AG08396 (cell line): Measurements from ENCODE around the gene EDA.

Source experiments
- DNase-seq: peaks from one replicate; pipeline ENCODE4 v3.0.0; 2012; ENCODE audit warnings: low spot score, mixed read lengths

The EDA gene

GRCh38 chrX:70026851-70027200 lies 410.9 kb downstream of the EDA start:
- DNase-seq: no peak

- no peak for DNase-seq
Measured at GRCh38 chrX:70029863-70030262, 413.9 kb downstream of the EDA start.

DNA sequence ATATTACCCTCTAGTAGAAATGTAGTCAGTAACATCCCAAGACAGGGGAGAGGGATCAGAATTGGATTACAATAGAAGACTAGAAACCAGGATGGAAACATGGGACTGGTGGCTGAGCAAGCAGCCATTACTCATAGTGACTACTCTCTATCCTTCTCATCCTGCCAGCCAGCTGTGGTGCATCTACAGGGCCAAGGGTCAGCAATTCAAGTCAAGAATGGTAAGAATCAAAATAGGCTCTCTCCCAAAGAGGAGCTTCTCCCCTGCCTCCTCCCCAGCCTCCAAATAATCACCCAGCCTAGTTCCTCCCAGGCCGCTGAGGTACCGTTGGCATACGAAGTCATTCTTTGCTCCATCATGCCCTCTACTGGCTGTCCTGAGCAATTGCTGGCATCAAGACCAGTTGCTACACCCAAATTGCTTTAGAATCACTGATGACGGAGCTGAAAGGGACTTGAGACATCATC lies 414.4 kb downstream of the EDA start:
- DNase-seq: peak; percentile 67

DNA sequence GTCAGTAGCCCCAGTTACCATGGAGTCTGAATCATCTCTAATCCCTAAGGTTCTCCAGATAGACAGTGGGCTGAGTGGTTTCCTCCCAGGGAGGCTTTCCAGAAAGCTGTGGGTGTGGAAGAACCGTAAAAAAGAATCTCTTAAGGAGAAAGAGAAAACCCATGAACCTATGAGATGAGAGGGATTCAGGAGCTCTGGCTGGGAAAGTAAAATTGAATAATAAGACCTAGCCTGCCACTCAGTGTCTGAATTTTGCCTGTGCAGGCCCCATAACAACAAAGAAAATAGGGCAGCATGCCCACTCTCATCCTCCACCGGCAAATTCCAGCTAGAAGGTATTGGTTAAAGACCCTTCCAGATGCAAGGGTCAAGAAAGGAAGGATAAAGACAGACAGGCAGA lies 416.9 kb downstream of the EDA start:
- DNase-seq: no peak

GRCh38 chrX:70033348-70034051 lies 417.6 kb downstream of the EDA start:
- DNase-seq: peak; percentile 36

DNA sequence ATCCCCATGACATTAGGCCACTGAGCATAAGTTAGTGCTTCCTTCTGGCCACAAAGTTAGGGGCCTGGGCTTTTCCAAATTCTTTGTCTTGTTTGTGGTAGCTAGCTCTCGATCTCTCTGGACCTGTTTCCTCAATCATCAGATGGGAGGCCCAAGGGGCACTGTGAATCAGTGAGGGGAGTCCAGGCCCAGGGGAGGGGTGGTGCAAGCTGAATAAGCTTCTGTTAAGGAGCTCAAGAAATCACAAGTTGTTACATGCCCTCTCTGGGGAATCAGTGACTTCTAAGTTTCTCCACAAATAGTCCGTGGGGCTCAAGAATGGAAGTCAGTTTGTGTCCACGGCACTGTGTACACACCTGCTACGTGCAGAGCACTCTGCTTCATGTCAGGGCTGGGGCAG lies 418.7 kb downstream of the EDA start:
- no peak for DNase-seq

- no peak for DNase-seq
Measured at GRCh38 chrX:70038515-70038914, 422.6 kb downstream of the EDA start.

GRCh38 chrX:70038951-70039350 lies 423.0 kb downstream of the EDA start:
- no peak for DNase-seq

- no peak for DNase-seq
Measured at GRCh38 chrX:70039758-70040157, 423.8 kb downstream of the EDA start.

DNA sequence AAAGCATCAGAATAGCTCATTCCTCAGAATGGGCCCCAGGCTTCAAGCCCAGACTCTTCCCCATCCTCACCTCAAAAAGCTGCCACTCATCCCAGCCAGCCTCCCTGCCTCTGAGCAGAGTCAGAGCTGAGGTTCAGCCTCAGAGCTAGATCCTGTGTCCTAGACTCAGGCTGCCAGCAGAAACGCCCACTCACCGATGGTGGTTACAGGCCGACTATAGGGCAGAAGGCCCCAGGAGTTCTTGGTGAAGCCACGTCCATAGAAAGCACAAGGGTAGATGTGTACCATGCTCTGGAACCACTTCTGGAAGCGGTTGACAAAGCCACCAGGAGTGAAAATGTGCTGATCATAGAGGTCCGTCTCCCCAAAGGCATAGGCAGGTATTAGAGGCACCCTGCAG lies 426.1 kb downstream of the EDA start:
- no peak for DNase-seq

DNA sequence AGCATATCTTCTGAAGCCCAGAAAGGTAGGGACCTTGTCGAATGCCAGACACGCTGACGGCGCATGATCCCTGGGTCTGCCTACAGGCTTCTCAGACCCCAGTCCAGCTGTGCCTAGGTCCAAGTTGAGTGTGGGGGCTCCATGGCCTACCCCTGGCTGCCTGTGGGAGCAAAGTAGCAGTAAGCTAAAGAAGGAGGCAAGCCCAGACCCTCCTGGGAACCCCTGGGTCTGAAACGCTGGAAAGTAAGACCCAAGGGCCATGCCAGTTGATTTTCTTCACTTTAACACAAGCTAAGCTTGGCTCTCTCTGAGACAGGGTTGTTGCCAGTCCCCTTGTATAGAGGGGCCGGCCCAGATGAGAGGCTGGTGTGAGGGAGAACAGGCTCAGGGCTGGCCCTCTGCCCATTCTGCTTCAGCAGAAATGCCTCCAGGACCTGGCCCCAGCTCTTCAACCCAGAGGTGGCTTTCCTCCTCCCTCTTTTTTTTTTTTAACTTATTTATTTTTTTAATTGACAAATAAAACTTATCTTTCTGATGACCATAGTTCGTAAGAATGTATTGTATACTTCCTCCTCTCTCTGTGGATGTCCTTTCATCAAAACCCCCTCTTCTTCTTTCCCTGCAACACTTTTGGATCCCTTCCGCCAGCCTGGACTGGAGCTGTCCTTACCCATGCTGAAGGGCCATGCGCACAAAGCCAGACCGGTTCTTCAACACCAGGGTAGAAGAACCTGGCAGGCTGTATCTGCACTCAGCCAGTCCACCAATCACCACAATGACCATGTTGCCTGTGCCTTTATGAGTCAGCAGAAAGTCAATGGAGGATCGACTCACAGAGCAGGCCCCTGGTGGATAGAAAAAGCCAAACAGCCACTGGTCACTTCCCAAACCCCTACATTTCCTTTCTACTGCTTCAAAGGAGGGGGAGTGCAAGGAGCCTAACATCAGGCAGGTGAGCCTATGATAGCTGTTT lies 426.8 kb downstream of the EDA start:
- no peak for DNase-seq

DNA sequence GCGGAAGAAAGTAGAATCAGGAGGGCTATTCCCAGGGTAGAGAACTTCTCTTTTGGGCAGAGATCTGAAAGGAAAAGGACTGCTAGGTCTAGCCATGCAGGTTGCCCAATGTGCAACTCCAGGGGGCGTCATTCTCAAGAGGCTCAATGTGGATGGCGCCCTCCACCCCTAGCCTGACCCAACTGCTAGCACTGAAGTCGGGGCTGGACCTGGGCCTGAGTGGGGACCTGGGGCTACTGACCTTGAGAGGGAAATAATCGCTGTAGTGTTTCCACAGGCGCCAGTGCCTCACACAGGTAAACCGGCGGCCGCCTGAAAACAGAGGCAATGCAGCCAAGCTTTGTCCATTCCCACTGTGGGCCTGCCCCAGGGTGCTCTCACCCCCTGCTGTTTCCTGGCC lies 427.8 kb downstream of the EDA start:
- DNase-seq: no peak

- no peak for DNase-seq
Measured at GRCh38 chrX:70044541-70045245, 428.8 kb downstream of the EDA start.

DNA sequence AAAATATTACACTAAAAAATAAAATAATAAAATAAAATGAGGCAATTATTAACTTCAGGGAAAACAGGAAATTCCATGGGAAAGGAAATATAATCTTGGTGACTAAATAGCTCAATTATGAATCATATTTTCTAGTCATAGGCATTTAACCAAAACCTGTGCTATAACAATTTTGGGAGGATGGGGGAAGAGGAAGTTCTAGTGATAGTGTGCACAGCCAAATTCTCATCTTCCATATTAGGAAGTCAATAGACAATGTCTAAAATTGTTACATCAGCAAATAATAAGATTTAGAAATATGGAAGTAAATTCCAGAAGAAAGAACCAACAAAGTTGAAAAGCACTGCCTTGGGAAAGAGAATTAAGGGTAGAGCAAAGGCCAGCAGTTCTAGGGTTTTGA lies 431.1 kb downstream of the EDA start:
- no peak for DNase-seq

GRCh38 chrX:70049406-70049805 lies 433.5 kb downstream of the EDA start:
- DNase-seq: no peak

DNA sequence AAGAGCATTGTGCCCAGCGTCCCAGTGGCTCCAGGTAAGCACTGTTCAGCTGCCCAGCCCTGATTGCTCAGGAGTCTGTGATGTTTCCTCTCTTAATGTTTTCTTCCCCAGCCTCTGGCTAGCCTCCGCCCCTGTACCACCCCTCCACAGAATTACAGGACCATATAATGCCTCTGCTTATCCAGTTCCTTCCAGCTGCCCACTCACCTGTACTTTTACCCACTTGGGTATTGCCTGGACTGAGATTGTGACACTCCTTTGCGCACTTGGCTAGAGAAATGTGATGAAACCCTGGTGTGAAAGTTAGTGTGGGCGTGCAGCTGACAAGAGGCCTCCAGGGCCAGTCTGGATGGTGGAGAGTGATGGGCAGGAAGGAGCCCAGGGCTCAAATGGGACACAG lies 434.0 kb downstream of the EDA start, which contains the start of gene AWAT2:
Gene AWAT2 (minus strand): TSS at position 14 of the 400 bp plus-strand sequence. CDS start 6 bp downstream, at position 8.
- DNase-seq: no peak

DNA sequence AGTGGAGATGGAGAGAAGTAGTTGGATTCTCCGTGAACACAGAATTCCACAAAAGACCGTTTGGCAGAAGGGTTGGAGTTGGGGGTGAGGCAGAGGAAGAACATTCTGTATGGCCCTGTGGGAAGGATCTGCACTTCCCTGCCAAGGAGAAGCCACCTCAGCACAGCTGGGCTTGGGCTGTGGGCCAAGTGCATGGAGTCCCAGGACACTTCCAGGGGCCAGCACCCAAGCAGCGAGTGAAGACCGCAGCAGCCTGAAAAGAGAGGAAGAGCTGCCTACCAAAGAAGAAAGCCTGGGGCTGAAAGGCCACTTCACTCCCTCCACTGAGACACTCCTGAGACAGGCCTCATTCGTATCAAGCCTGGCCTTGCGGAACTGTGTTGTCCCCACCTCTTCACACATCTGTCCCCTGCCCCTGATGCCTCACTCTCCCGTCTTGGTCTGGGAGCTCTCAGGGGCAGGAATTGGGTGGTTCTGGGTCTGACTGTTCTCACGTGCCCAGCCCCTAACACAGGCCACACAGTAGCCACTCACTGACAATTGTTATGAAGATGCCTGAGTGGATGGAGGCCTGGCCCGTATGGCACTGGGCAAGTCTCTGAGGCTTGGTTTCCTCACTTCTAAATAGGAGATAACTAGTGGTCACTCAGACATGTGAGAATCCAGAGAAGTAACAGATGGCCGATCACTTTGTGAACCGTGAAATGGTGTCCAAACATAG lies 437.1 kb downstream of the EDA start:
- no peak for DNase-seq

DNA sequence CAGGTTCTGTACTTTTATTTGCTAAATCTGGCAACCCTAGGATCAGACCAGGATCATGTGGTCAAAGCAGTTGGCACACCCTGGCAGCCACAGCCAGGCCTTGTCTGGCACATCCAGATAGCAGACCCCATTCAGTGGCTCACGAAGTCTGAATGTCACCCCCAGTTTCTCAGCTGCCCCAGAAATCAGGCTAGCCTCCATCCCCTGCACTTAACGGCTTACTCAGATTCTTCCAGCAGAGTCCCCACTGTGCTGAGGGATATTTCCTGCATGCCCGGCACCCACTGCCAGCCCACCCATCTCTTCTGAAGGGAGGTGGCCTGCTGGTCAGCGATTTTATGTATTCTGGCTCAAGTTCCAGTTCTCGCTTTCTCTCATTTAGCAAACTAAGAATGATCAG lies 438.5 kb downstream of the EDA start:
- no peak for DNase-seq

DNA sequence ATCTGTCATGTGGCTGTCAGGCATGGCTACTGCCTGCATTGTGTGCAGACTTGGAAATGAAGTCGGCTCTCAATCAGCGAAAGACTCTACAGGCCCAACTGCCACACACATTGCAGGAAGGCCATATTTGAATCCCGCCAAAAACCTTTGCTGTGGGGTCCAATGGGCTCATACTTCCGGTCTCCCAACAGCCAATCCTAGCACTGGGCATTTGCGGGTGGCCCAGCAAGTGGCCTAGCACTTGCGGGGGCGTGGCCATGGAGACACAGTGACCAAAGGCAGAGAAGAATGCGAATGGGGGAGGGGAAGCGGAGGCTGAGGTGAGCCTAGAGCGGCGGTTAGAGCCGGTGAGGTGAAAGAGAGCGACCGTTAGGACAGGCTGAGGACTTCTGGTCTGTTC lies 446.2 kb downstream of the EDA start, which contains the start of gene OTUD6A:
Gene OTUD6A (plus strand): TSS at position 382 of the 400 bp plus-strand sequence. CDS start 68 bp downstream, outside the sequence.
- no peak for DNase-seq

GRCh38 chrX:70062961-70063550 lies 447.1 kb downstream of the EDA start:
- DNase-seq: no peak

- DNase-seq: no peak
Measured at GRCh38 chrX:70066646-70067045, 450.7 kb downstream of the EDA start.
